Retinal pigment epithelial cell (primary cell): ENCODE results near the gene TSLP.

Experiments
- DNase-seq: peaks from one replicate; pipeline ENCODE4 v3.0.0-alpha.2; 2010; ENCODE audit warnings: low read depth
- H3K4me3 ChIP-seq: 2 replicates; pipeline ENCODE4 v1.5.1; 2011; ENCODE audit warnings: mild to moderate bottlenecking, low read length, control low read depth, moderate library complexity
- CTCF ChIP-seq: conservative IDR thresholded peaks from 2 replicates; pipeline ENCODE4 v1.5.1; 2011; ENCODE audit warnings: low read depth, low read length, control low read depth, inconsistent platforms

TSLP gene

GRCh38 chr5:111116550-111116949, 45.0 kb downstream of the TSLP start:
- no peak overlapping the region for H3K4me3 ChIP-seq
- TF ChIP-seq CTCF = no peak
- DNase-seq = no peak

- no peak for DNase-seq
- TF ChIP-seq CTCF = no peak
Observed at GRCh38 chr5:111117136-111117535, 45.6 kb downstream of the TSLP start.

GRCh38 chr5:111119221-111119620, 47.7 kb downstream of the TSLP start:
- no peak for DNase-seq
- no peak overlapping the region for H3K4me3 ChIP-seq
- TF ChIP-seq CTCF = no peak

More at GRCh38 chr5:111117136-111117535, 45.6 kb downstream of the TSLP start:
- H3K4me3 ChIP-seq = no peak overlapping the region

- H3K4me3 ChIP-seq = no peak overlapping the region
- DNase-seq = no peak
- TF ChIP-seq CTCF = no peak
Observed at GRCh38 chr5:111119856-111120255, 48.3 kb downstream of the TSLP start.

GRCh38 chr5:111120911-111121310, 49.4 kb downstream of the TSLP start:
- DNase-seq = no peak
- no peak for TF ChIP-seq CTCF
- H3K4me3 ChIP-seq = no peak overlapping the region

- H3K4me3 ChIP-seq = no peak overlapping the region
- no peak for TF ChIP-seq CTCF
- no peak for DNase-seq
Observed at GRCh38 chr5:111121926-111122325, 50.4 kb downstream of the TSLP start.

GRCh38 chr5:111122398-111122797, 50.9 kb downstream of the TSLP start:
- no peak for TF ChIP-seq CTCF
- no peak for DNase-seq
- no peak overlapping the region for H3K4me3 ChIP-seq
